ENCODE data around the gene LIPA.
A peak's percentile ranks its signal among the peaks of the same experiment; 100 is the strongest.

LIPA gene

DNA sequence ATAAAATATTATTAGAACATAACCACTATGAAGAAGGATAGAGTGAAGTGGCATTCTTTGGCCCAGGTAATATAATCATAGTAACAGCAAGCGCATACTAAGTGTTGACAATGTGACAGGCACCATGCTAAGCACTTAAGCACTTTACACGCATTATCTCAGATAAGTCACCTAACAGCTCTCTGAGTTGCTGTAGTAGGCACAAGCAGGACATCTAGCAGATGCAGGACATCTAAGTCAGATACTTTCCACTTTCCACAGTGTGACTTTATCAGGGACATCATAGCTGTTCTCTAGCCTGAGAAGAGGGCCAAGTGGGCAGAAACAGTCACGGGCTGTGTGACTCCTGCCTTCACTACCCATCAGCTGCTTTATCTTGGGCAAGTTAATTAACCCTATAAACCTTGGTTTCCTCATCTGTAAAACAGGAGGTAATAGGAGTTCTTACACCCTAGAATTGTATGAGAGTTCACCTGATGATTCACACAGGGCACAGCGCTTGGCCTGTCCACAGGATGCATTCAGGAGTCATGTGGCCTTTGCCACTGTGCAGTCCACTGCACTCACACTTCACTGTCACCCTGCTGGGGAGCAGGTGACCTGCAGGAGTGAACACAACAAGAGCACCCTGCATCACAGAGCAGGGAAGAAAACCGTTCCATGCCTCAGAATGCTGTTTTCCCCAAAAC is 12.5 kb downstream of the LIPA start:
- no peak for DNase-seq

GRCh38 chr10:89237849-89238248 is 13.7 kb downstream of the LIPA start:
- no peak for DNase-seq

GRCh38 chr10:89236226-89236797 is 15.3 kb downstream of the LIPA start:
- DNase-seq = no peak

GRCh38 chr10:89235073-89235798 is 16.3 kb downstream of the LIPA start:
- DNase-seq = no peak

GRCh38 chr10:89233033-89233432 is 18.5 kb downstream of the LIPA start:
- DNase-seq = no peak

- no peak for DNase-seq
Measured at GRCh38 chr10:89228962-89229361, 22.6 kb downstream of the LIPA start.

DNA sequence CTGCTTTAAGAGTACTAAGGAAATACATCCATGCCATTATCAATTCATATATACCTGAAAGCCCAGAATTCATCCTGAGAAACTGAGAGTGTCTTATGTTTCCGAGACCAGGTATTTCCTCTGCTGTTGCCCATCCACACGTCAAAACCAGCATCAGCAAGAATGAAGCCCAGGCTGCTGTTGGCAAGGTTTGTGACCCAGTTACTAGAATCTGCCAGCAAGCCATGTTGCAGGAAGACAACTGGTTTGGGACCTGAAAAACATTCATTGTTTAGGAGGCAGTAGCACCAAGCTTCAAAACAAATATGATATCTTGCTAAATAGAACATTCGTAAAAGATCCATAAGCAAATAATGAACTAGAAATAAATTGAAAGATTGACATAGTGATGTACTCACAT is 23.4 kb downstream of the LIPA start:
- DNase-seq = no peak

GRCh38 chr10:89226891-89227290 is 24.7 kb downstream of the LIPA start:
- DNase-seq = no peak

DNA sequence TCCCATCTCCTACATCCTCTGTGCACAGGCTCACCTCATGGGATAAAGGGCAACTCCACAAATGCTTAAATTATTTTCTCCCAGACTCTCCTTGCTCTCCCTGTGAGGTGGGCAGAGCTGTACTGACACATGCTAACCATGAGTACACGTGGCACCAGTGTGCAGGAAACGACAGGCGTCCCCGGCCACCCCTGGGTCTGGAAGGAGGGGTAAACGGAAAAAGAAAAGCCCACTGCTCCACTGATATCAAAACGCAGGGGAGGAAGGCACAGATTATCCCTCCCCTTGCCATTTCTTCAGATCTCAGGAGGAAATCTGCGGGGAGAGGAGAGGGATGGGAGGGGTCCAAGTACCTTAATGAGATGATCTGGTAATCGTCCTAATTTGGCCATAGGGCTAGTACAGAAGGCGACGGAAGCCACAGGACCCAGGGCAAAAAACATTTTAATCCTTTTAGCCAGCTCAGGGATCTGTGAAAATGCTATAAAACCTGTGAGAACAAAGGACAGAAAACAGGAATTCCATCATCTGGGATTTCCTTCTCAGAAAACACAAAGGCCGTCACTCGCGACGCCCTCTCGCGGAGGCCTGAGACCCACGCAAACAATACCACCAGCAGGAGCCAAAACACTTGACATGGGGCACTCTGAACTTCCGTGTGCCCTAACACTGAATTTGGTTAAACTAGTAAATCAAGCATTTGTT is 26.7 kb downstream of the LIPA start:
- DNase-seq = no peak

DNA sequence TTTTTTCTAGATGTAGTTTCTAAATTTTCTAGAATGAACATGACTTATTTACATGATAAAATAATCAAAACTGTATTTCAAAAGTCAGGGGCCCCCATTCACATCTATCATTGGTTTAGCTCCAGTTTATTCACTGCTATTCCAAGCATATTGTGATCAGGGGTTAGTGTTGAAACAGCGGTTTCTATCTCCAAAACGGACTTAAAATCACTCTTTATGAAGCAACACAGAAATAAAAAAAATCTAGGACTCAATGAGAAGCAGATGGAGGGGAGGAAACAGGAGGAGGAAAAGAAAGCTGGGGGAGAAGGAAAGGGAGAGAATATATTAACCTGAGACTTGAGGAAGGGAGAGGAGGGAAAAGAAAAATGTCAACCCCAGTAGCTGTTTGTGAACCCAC is 29.7 kb downstream of the LIPA start:
- DNase-seq = no peak

DNA sequence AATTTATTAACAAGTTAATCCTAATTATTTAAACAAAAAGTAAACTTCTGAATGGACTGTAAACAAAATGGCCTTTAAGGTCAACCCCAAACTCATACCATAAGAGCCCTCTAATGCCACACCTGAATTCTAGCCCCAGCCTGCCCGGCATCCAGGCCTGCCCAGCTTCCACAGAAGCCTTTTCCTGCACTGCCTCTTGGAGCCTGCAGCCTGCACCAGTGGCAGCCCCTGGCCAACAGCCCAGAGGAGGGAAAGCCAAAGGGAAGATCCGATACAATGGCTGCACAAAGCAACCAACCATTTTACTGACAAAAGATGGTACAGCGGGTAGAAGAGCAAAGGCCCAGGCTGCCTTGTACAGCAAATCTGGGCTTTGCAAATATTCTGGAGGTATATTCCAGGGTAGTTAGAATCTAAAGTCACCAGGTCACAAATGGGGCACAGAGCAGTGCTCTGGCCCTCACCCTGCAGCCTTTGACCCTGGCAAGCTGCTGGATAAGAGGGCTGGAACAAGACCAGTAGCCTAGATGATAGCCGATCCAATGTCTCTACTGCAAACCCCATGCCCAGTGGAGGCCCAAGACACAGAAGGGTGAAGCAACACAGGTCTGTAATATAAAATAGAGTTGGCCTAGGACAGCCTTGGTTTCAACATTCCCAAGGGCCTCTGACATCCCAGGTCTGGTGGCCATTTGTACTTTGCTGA is 31.9 kb downstream of the LIPA start:
- DNase-seq = no peak

DNA sequence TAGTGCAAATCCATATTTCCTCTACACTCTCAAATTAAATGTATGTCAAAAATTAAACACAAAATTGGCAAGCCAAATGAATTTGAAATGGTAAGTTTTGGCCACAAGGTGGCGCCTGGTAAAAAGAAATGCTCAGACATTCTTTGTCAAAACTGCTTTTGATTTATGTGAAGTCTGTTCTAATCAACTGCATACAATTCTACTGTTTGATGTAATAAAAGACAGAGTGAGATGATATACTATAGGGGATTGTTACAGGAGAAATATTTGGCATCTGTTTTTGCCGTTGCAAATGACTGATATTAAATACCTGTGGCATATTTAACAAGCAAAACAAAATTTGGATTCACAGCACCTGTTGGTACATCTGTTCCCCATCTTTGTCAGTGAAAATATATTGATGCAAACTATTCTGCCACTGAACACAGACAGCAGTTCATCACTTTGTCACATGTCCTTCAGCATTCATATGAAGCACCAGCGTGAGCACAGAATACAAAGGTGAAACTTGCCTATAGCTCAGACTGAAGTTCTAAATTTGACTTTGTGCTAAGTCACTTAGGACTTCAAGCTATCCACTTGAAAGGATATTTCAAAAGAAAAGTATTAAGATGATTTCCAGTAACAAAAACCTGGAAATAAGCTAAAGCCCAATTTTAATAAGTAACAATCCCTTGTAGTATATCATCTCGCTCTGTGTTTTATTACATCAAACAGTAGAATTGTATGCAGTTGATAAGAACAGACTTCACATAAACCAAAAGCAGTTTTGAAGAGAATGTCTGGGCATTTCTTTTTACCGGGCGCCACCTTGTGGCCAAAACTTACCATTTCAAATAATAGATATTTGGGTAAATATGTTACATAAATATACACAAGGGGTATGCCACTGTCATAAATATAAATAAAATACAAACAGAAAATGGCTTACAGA is 34.3 kb downstream of the LIPA start:
- peak; percentile 75 for DNase-seq

- DNase-seq = no peak
Measured at GRCh38 chr10:89216056-89216455, 35.5 kb downstream of the LIPA start.

DNA sequence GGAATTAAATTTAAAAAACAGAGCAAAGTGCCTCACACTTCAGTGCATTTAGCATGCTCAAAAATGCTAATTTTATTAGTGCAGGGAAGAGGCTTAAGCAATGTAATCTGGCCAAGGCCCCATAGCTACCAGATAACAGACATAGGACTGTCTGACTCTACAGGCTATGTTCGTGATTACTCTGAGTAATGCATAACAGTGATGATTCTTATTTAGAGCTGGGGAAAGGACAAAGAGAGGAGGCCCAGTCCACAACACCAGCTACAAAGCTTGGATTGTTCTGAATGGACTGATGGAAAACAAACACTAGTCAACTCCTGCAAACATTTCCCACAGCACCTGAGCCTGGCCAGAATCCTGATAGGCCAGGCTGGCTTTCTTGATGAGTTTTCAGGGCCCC is 36.1 kb downstream of the LIPA start:
- DNase-seq = no peak

- no peak for DNase-seq
Measured at GRCh38 chr10:89214566-89215165, 36.9 kb downstream of the LIPA start.

GRCh38 chr10:89213191-89213808 is 38.3 kb downstream of the LIPA start:
- peak; percentile 10 for DNase-seq

- no peak for DNase-seq
Measured at GRCh38 chr10:89210794-89211425, 40.7 kb downstream of the LIPA start.

DNA sequence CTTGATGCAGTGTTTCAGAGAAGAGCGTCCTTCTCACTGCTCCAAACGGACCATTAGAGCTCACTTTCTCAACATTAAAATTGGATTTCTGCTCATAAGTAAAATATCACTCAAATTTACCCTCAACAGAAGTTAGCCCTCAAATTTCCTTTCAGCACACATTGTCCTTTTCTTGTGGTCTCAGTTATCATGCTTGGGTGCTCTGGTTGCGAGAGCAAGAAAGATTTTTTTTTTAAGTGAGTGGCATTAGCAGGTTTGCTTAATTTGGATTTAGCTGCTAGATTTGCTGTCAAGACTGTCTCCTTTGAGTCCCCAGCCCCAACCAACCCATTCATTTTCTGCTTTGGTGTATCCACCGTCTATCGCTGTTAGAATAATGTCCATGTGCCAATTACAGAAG is 41.9 kb downstream of the LIPA start:
- no peak for DNase-seq

DNA sequence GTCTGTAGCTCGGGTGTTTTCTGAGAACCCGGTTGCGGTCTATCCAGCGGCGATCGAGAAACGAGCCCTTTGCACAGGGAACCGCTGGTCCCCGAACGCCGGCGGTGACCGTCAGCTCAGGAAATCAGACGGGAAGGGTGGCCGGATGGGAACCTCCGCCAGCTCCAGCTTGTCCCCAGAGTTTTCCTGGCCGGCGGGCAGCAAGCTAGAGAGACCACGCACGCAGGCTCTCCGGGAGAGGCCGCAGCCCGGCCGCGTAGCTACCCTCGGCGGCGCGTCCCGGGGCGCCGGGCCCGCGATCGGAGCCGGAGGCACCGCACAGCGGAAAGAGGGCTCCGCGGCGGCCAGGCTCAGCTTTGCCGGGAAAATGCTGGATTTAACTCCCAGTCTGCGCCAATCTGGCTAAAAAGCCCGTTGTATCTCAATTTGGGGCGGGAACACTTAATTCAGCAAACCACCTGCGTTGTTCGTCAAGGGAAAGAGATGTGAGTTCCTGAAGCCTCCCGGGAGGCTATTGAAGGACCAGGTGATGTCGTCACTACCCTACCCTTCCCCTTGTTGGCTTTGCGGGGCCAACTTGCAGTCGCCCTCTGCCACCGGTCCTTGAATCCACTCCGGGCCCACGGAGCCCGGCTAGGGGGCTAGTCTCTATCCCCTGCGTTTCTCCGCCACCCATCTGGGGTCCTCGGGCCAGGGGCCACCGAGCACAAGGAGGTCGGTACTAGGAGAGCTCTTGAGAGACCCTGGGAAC is 43.6 kb downstream of the LIPA start:
- DNase-seq = no peak

Measured in KG1 (cell line).